GM18868 (cell line): ENCODE data around the gene BRSK2.

Experiments used
- ATAC-seq: cut with Tn5 transposase; IDR thresholded peaks from one replicate; pipeline ENCODE4 v1.9.1; 2021; ENCODE audit warnings: mild to moderate bottlenecking, moderate library complexity; ENCODE audit not compliant: unreplicated experiment

The BRSK2 gene

GRCh38 chr11:1373536-1374214 is 16.1 kb upstream of the BRSK2 start:
- no peak for ATAC-seq

- ATAC-seq: no peak
Observed at GRCh38 chr11:1375161-1375954, 14.4 kb upstream of the BRSK2 start.

- ATAC-seq: no peak
Observed at GRCh38 chr11:1375955-1376258, 13.8 kb upstream of the BRSK2 start.

- ATAC-seq: no peak
Observed at GRCh38 chr11:1377231-1377780, 12.4 kb upstream of the BRSK2 start.

GRCh38 chr11:1381793-1382425 is 7.8 kb upstream of the BRSK2 start:
- ATAC-seq: no peak

- no peak for ATAC-seq
Observed at GRCh38 chr11:1382429-1382828, 7.3 kb upstream of the BRSK2 start.

GRCh38 chr11:1382831-1383607 is 6.7 kb upstream of the BRSK2 start:
- peak; percentile 72 for ATAC-seq

- ATAC-seq: no peak
Observed at GRCh38 chr11:1384199-1384970, 5.3 kb upstream of the BRSK2 start.

GRCh38 chr11:1387521-1387920 is 2.2 kb upstream of the BRSK2 start:
- no peak for ATAC-seq

- no peak for ATAC-seq
Observed at GRCh38 chr11:1387961-1388762, 1.6 kb upstream of the BRSK2 start.

GRCh38 chr11:1388763-1389102 is 1.0 kb upstream of the BRSK2 start:
- ATAC-seq: no peak

- ATAC-seq: peak; percentile 93
Observed at GRCh38 chr11:1389103-1389931, 417 bp upstream of the BRSK2 start.

GRCh38 chr11:1390569-1391164 is 933 bp downstream of the BRSK2 start:
- ATAC-seq: no peak

- ATAC-seq: no peak
Observed at GRCh38 chr11:1391165-1392075, 1.7 kb downstream of the BRSK2 start.

- ATAC-seq: no peak
Observed at GRCh38 chr11:1392111-1392510, 2.4 kb downstream of the BRSK2 start.

- ATAC-seq: no peak
Observed at GRCh38 chr11:1392561-1392960, 2.8 kb downstream of the BRSK2 start.

GRCh38 chr11:1393038-1393710 is 3.4 kb downstream of the BRSK2 start:
- ATAC-seq: no peak
